CD4-positive, alpha-beta T cell treated with Interleukin-12 subunit alpha and Interleukin-12 subunit beta, for 1 hour (primary cell): ENCODE results near the gene MYO1C.

Experiments used
- DNase-seq: peaks from one replicate; pipeline ENCODE4 v3.0.0-alpha.2; 2020

Gene MYO1C

DNA sequence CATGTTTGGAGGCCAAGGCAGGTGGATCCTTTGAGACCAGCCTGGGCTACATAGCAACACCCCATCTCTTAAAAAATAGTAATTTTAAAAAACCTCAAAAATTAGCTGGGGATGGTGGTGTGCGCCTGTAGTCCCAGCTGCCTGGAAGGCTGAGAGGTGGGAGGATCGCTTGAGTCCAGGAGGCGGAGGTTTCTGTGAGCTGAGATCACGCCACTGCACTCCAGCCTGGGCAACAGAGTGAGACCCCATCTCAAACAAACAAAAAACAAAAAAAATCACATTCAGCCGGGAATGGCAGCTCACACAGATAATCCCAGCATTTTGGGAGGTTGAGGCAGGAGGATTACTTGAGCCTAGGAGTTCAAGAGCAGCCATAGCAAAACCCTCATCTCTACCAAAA is 76.1 kb downstream of the MYO1C start:
- no peak for DNase-seq

DNA sequence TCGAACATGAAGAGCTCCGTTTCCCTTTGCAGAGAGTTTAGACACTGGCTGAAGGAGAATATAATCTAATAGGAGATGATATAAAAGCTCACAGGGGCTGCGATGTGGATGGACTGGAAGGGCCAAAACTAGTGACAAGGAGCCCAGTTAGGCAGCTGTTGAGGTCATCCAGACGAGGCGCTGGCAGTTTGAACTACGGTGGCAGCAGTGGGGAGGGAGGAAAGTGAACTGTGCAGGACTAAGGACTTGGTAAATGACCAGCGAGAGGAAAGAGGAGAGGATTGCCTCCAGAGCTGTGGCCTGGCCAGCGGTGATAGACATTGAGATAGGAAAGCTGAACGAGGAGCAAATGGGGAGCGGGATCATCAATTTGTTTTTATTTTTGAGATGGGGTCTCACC is 77.9 kb downstream of the MYO1C start:
- no peak for DNase-seq
